Mesenchymal stem cell (in vitro differentiated cells and primary cell): ENCODE data around the gene ZNF665.
A peak's percentile ranks its signal among the peaks of the same experiment; 100 is the strongest.
"Not testable (repeated sequence)": the region's sequence is repeated elsewhere in the genome, so short reads cannot be mapped to it uniquely, and the experiment has no call there.

ENCODE experiments used
- DNase-seq: peaks from one replicate; pipeline ENCODE4 v3.0.0-alpha.2; 2013
- H2AFZ ChIP-seq: one replicate; pipeline ENCODE4 v1.6.1; 2013; ENCODE audit warnings: low read depth, mild to moderate bottlenecking, control low read depth, inconsistent platforms, low read length, moderate library complexity
- H2AK5ac ChIP-seq: 2 replicates; pipeline ENCODE4 v1.6.1; 2013; ENCODE audit warnings: low read length, moderate library complexity, mild to moderate bottlenecking, inconsistent platforms; ENCODE audit not compliant: severe bottlenecking
- H2BK120ac ChIP-seq: one replicate; pipeline ENCODE4 v1.6.1; 2013; ENCODE audit warnings: low read depth, mild to moderate bottlenecking, inconsistent platforms, low read length, moderate library complexity
- H2BK12ac ChIP-seq, 2 experiments: one replicate each; pipeline ENCODE4 v1.6.1; 2013; ENCODE audit warnings: inconsistent platforms in 2 of 2, low read length in 2 of 2, mild to moderate bottlenecking in 2 of 2, moderate library complexity in 2 of 2, control low read depth in 1 of 2
- H2BK15ac ChIP-seq: one replicate; pipeline ENCODE4 v1.6.1; 2013; ENCODE audit warnings: mild to moderate bottlenecking, low read depth, inconsistent platforms; ENCODE audit not compliant: poor library complexity, severe bottlenecking
- H2BK5ac ChIP-seq: 2 replicates; pipeline ENCODE4 v1.6.1; 2013; ENCODE audit warnings: low read depth, mild to moderate bottlenecking, low read length, control low read depth, inconsistent platforms; ENCODE audit not compliant: poor library complexity, severe bottlenecking
- H3K14ac ChIP-seq, 2 experiments: one replicate each; pipeline ENCODE4 v1.6.1; 2013; ENCODE audit warnings: inconsistent platforms in 2 of 2, low read length in 2 of 2, control low read depth in 1 of 2, mild to moderate bottlenecking in 1 of 2, moderate library complexity in 1 of 2
- H3K18ac ChIP-seq, 2 experiments: one replicate each; pipeline ENCODE4 v1.6.1; 2013; ENCODE audit warnings: inconsistent platforms in 2 of 2, low read length in 2 of 2, control low read depth in 1 of 2, low read depth in 1 of 2, mild to moderate bottlenecking in 1 of 2
- H3K23ac ChIP-seq, 2 experiments: one replicate each; pipeline ENCODE4 v1.6.1; 2013; ENCODE audit warnings: inconsistent platforms in 2 of 2, low read length in 2 of 2, mild to moderate bottlenecking in 2 of 2, moderate library complexity in 2 of 2, control low read depth in 1 of 2
- H3K27ac ChIP-seq: 2 replicates; pipeline ENCODE4 v1.5.1; 2013; ENCODE audit warnings: mild to moderate bottlenecking, moderate library complexity, low read length, control low read depth, inconsistent platforms; ENCODE audit not compliant: poor library complexity, severe bottlenecking
- H3K27me3 ChIP-seq, 2 experiments: 2 replicates each; pipeline versions ENCODE4 v1.6.1 to v1.7.0; 2013; ENCODE audit warnings: low read length in 2 of 2, mild to moderate bottlenecking in 2 of 2, moderate library complexity in 2 of 2, control low read depth in 1 of 2, inconsistent platforms in 1 of 2; ENCODE audit not compliant: control insufficient read depth in 1 of 2, insufficient read depth in 1 of 2
- H3K36me3 ChIP-seq, 2 experiments: 2 replicates each; pipeline versions ENCODE4 v1.6.1 to v1.7.0; 2013; ENCODE audit warnings: low read length in 2 of 2, control low read depth in 1 of 2, inconsistent platforms in 1 of 2, low read depth in 1 of 2, mild to moderate bottlenecking in 1 of 2; ENCODE audit not compliant: insufficient read depth in 2 of 2, control insufficient read depth in 1 of 2
- H3K4ac ChIP-seq, 2 experiments: one replicate each; pipeline ENCODE4 v1.6.1; 2013; ENCODE audit warnings: inconsistent platforms in 2 of 2, low read length in 2 of 2, mild to moderate bottlenecking in 2 of 2, moderate library complexity in 2 of 2, control low read depth in 1 of 2, low read depth in 1 of 2
- H3K4me1 ChIP-seq: 2 replicates; pipeline ENCODE4 v1.6.1; 2013; ENCODE audit warnings: low read depth, low read length, control low read depth; ENCODE audit not compliant: control insufficient read depth, insufficient read depth
- H3K4me2 ChIP-seq: 2 replicates; pipeline ENCODE4 v1.6.1; 2013; ENCODE audit warnings: low read length, mild to moderate bottlenecking, inconsistent platforms; ENCODE audit not compliant: poor library complexity, severe bottlenecking
- H3K4me3 ChIP-seq, 2 experiments: 2 replicates each; pipeline versions ENCODE4 v1.5.1 to v1.7.0; 2013; ENCODE audit warnings: low read length in 2 of 2, mild to moderate bottlenecking in 2 of 2, control low read depth in 1 of 2, low read depth in 1 of 2; ENCODE audit not compliant: insufficient read depth in 1 of 2
- H3K79me1 ChIP-seq: replicated peaks from 2 replicates; pipeline ENCODE4 v1.6.1; 2013; ENCODE audit warnings: mild to moderate bottlenecking, control low read depth, low read length, inconsistent platforms; ENCODE audit not compliant: poor library complexity, severe bottlenecking
- H3K9ac ChIP-seq: 2 replicates; pipeline ENCODE4 v1.7.0; 2013; ENCODE audit warnings: mild to moderate bottlenecking, low read length, moderate library complexity
- H3K9me3 ChIP-seq: 2 replicates; pipeline ENCODE4 v1.7.0; 2013; ENCODE audit warnings: mild to moderate bottlenecking, low read length; ENCODE audit not compliant: control insufficient read depth
- H4K8ac ChIP-seq: one replicate; pipeline ENCODE4 v1.6.1; 2013; ENCODE audit warnings: inconsistent platforms, mild to moderate bottlenecking, low read length, moderate library complexity
- H4K91ac ChIP-seq: one replicate; pipeline ENCODE4 v1.6.1; 2013; ENCODE audit warnings: mild to moderate bottlenecking, low read length, inconsistent platforms
- WGBS: methylation state at CpG from one replicate; pipeline ENCODE4 v1.1.7; 2013; ENCODE audit warnings: mixed read lengths; 5-methylcytosine and 5-hydroxymethylcytosine counted together

Gene ZNF665

DNA sequence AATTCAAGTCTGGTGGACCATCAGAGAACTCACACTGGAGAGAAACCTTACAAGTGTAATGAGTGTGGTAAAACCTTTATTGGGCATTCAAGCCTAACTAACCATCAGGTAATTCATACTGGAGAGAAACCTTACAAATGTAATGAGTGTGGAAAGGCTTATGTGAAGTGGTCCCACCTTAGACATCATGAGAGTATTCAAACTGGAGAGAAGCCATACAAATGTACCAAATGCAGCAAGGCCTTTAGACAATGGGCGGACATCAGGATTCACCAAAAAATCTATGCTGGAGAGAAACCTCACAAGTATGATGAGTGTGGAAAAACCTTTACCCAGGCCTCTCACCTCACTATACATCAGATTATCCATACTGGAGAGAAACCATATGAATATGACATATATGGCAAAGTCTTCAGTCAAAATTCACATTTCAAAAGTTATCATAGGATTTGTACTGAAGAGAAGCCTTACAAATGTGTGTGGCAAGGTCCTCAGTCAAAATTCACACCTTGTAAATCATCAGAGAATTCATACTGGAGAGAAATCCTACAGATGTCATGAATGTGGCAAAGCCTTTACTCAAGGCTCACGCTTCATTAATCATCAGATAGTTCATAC is 19.7 kb upstream of the ZNF665 start:
- H3K9ac ChIP-seq = no peak overlapping the region
- 100% methylated on average over 1 of the region's 2 CpGs for WGBS

DNA sequence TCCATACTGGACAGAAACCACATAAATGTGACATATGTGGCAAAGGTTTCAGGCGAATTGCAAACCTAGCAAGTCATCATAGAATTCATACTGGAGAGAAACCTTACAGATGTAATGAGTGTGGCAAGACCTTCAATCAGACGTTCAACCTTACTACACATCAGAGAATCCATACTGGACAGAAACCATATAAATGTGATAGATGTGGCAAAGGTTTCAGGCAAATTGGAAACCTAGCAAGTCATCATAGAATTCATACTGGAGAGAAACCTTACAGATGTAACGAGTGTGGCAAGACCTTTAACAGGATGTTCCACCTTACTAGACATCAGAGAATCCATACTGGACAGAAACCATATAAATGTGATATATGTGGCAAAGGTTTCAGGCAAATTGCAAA is 18.4 kb upstream of the ZNF665 start:
- H2BK120ac ChIP-seq, H3K4me2 ChIP-seq, H2AFZ ChIP-seq, DNase-seq, H2AK5ac ChIP-seq, H3K79me1 ChIP-seq, H4K91ac ChIP-seq, H2BK5ac ChIP-seq, H3K9ac ChIP-seq, H3K14ac ChIP-seq, H2BK15ac ChIP-seq, H3K4me1 ChIP-seq, H3K18ac ChIP-seq, H4K8ac ChIP-seq, H3K27me3 ChIP-seq, H2BK12ac ChIP-seq, H3K27ac ChIP-seq, H3K4ac ChIP-seq, H3K23ac ChIP-seq: not testable (repeated sequence)
- peaks cover 84% of the 10 kb centered on the region for H3K9me3 ChIP-seq
- peaks cover 14 to 40% of the 10 kb centered on the region in 2 experiments for H3K36me3 ChIP-seq
- peak overlapping the region in 1 of 2 experiments; percentile 62 for H3K4me3 ChIP-seq
- no CpG with 5 or more reads among the region's 3 CpGs for WGBS

More for the DNA sequence above, 19.7 kb upstream of the ZNF665 start:
- peaks cover 91% of the 10 kb centered on the region for H3K9me3 ChIP-seq
- no peak overlapping the region for H3K18ac ChIP-seq
- no peak overlapping the region for H2AK5ac ChIP-seq
- no peak for DNase-seq
- no peak overlapping the region for H4K91ac ChIP-seq
- no peak overlapping the region for H3K4me2 ChIP-seq
- no peak overlapping the region for H3K23ac ChIP-seq
- H3K4me1 ChIP-seq = no peaks in the 10 kb centered on the region
- no peak overlapping the region for H3K4ac ChIP-seq
- peaks cover 14 to 40% of the 10 kb centered on the region in 2 experiments for H3K36me3 ChIP-seq
- no peak overlapping the region for H2BK12ac ChIP-seq
- no peak overlapping the region for H2AFZ ChIP-seq
- H3K79me1 ChIP-seq = no peaks in the 10 kb centered on the region
- no peak overlapping the region for H3K14ac ChIP-seq
- no peak overlapping the region for H2BK120ac ChIP-seq
- H3K27ac ChIP-seq = no peak overlapping the region
- peak overlapping the region in 1 of 2 experiments; percentile 36 for H3K4me3 ChIP-seq
- no peak overlapping the region for H2BK5ac ChIP-seq
- H4K8ac ChIP-seq = no peak overlapping the region
- no peak overlapping the region for H2BK15ac ChIP-seq
- no peaks in the 10 kb centered on the region for H3K27me3 ChIP-seq

DNA sequence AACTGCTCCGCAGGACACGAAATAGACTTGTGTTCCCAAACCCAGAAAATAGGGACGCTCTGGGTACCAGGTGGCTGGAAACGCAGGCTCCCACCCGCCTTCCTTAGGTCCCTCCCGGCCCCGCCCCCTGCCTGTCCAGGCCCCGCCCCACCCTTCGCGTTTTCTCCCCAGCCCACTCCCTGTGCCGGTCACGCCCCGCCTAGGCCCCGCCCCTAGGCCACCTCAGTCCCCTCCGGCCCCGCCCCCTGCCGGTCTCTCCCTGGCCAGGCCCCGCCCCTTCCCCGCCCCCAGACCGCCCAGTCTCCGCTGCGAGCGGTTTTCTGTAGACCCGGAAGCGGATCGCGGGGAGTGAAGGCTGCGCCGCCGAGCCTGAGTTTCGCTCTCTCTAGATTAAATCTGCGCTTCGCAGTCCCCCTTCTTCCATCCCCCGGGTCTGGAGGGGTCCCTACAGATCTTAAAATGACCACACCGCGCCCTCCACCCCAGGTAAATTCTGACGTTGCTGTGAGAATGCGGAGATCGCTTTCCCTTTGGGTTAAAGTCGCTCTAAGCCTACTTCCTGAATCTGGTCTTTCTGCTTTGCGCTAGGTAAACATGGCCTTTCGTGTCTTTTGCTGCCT is 3.7 kb upstream of the ZNF665 start:
- no peak overlapping the region for H3K14ac ChIP-seq
- H2BK15ac ChIP-seq = peak overlapping the region; percentile 41
- peak; percentile 86 for DNase-seq
- 4% methylated on average over 38 of the region's 42 CpGs for WGBS
- no peak overlapping the region for H2AFZ ChIP-seq
- peaks cover 4 to 21% of the 10 kb centered on the region in 2 experiments for H3K36me3 ChIP-seq
- H2BK12ac ChIP-seq = no peak overlapping the region
- no peak overlapping the region for H3K23ac ChIP-seq
- no peak overlapping the region for H2BK5ac ChIP-seq
- peak overlapping the region; percentile 75 for H3K27ac ChIP-seq
- H3K4me2 ChIP-seq = peak overlapping the region; percentile 64
- H4K8ac ChIP-seq = peak overlapping the region; percentile 77
- no peak overlapping the region for H2BK120ac ChIP-seq
- peak overlapping the region; percentile 68 to 92 for H3K4me3 ChIP-seq
- H3K27me3 ChIP-seq = no peaks in the 10 kb centered on the region
- no peak overlapping the region for H4K91ac ChIP-seq
- peak overlapping the region; percentile 93 for H3K9ac ChIP-seq
- H3K79me1 ChIP-seq = peaks cover 5% of the 10 kb centered on the region
- H3K9me3 ChIP-seq = peaks cover 36% of the 10 kb centered on the region
- H3K4me1 ChIP-seq = peaks cover 10% of the 10 kb centered on the region
- no peak overlapping the region for H3K4ac ChIP-seq
- H3K18ac ChIP-seq = peak overlapping the region in 1 of 2 experiments; percentile 81
- H2AK5ac ChIP-seq = no peak overlapping the region

DNA sequence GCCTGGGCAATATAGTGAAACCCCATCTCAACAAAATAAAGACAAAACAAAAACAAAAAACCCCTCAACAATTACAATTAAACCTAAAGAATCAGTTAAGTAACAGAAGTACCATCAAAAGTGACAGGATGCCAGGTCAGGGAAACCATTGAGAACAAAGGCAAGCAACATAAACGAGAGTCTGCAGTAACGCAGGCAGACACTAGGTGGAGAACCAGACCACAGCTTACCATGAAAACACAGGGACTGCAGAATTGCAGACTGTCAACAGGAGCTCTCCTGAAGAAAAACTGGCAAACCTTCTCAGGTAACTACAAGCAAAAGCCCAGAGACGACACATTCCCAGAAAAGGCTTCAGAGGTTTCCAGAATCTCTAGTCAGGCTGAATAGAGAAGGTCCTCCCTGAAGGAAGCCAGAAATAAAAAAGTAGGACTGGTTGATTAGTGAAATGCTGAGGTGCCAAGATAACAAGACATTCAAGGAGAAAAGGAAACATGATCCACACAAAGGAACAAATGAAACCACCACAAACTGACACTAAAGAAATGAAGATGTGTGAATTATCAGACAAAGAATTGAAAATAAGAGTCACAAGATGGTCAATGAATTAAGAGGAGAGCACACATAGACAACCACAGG is 2.2 kb upstream of the ZNF665 start:
- WGBS = 0% methylated on average over 3 of the region's 3 CpGs
- Histone ChIP-seq H3K27ac (no peak overlapping the region), H3K23ac (no peak overlapping the region), H3K4me1 (peaks cover 10% of the 10 kb centered on the region), H2AK5ac (no peak overlapping the region), H3K9me3 (peaks cover 22% of the 10 kb centered on the region), H3K4me2 (no peak overlapping the region), H2BK12ac (no peak overlapping the region), H3K79me1 (peaks cover 5% of the 10 kb centered on the region), H3K36me3 (peaks cover 6 to 19% of the 10 kb centered on the region in 2 experiments), H3K4ac (no peak overlapping the region), H2BK15ac (no peak overlapping the region), H2AFZ (no peak overlapping the region), H2BK5ac (no peak overlapping the region), H3K27me3 (no peaks in the 10 kb centered on the region), H2BK120ac (no peak overlapping the region), H3K9ac (no peak overlapping the region), H4K8ac (no peak overlapping the region), H4K91ac (no peak overlapping the region), H3K4me3 (no peak overlapping the region), H3K14ac (no peak overlapping the region), H3K18ac (no peak overlapping the region)
- peak; percentile 80 for DNase-seq
